Measurements from ENCODE around the gene MVB12B.

DNA sequence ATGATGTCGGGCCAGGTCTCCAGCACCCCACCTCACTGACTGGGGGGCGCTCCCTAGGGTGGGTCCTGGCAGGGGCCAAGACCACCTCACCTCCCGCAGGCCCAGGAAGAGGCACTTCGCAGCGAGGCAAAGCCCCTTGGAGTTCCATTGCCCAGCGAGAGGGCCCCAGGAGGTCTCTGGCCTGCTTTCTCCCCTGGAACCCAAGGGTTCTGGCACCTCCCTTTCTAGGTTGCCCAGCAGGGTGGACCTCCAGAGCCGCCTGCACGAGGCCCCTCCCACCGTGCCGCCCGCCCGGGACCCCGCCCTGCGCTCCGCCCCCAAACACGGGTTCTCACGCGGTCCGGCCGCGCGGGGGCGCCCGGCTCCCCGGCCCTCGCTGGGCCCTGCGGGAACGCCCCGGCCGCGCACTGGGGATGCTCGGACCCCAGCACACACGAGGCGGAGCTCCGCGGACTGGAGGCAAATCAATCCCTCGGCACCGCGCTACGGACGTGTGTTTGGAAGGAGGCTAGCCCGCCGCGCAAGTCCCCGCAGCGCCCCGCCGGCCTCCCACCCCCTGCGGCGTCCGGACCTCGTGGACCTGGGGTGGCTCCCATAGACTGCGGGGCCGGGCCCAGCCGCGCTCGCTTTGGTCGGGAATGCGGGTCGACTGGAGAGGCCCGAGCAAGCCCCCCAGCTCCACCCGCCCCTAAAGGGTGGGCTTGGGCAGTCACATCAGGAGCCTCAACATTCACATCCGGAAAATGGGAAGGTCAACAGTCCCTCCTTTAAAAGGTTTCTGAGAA lies 187.6 kb downstream of the MVB12B start:
- TF ChIP-seq, protein P1, sequence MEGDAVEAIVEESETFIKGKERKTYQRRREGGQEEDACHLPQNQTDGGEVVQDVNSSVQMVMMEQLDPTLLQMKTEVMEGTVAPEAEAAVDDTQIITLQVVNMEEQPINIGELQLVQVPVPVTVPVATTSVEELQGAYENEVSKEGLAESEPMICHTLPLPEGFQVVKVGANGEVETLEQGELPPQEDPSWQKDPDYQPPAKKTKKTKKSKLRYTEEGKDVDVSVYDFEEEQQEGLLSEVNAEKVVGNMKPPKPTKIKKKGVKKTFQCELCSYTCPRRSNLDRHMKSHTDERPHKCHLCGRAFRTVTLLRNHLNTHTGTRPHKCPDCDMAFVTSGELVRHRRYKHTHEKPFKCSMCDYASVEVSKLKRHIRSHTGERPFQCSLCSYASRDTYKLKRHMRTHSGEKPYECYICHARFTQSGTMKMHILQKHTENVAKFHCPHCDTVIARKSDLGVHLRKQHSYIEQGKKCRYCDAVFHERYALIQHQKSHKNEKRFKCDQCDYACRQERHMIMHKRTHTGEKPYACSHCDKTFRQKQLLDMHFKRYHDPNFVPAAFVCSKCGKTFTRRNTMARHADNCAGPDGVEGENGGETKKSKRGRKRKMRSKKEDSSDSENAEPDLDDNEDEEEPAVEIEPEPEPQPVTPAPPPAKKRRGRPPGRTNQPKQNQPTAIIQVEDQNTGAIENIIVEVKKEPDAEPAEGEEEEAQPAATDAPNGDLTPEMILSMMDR (IDR thresholded peaks at IDR 0.05 in 8 of 11, conservative IDR thresholded peaks at IDR 0.05 in 3 of 11), result peak in 7 of 11 experiments; percentile 43 to 83 (median 79)
- TF ChIP-seq POLR2A (IDR thresholded peaks at IDR 0.05) (no peak), POLR2AphosphoS5 (IDR thresholded peaks at IDR 0.05) (peak in 1 of 3 donors; percentile 12)
